Fibroblast of peridontal ligament (primary cell): ENCODE measurements around the gene ADAMTSL3.
"Not testable (repeated sequence)": the region's sequence is repeated elsewhere in the genome, so short reads cannot be mapped to it uniquely, and the experiment has no call there.

Source experiments
- DNase-seq: peaks from one replicate; pipeline ENCODE4 v3.0.0-alpha.2; 2010; ENCODE audit errors: extremely low read depth

The ADAMTSL3 gene

DNA sequence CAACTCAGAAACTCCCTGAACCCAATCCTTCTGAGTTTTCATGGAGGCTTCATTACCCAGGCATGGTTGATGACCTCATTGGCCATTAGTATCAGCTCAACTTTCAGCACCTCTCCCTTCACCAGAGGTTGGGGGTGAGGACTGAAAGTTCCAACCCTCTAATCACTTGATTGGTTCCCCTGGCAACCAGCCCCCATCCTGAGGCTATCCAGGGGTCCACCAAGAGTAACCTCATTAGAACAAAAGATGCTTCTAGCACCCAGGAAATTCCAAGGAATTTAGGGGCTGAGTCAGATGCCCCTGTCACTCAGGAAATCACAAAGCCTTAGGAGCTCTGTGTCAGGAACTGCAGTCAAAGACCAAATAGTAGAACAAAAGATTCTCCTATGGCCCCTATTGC lies 43.8 kb downstream of the ADAMTSL3 start:
- no peak for DNase-seq

DNA sequence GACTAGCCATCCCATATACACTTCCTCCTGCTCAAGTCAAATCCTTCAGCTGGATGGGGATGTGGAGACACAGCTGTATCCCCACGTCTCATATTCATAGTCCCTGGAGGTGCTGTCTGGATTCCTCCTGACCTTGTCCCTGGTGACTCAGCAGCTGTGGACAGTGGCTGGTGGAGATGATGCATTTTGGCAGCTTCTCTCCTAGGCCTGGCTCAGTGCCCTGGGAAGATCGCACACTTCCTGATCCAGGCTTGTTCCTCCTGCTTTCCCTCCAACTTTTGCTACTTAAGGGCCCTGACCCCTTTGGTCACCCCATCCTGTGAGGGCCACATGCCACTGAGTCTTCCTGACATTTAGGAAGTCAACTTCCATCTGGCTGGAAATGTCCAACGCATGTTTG lies 44.4 kb downstream of the ADAMTSL3 start:
- DNase-seq, result no peak

DNA sequence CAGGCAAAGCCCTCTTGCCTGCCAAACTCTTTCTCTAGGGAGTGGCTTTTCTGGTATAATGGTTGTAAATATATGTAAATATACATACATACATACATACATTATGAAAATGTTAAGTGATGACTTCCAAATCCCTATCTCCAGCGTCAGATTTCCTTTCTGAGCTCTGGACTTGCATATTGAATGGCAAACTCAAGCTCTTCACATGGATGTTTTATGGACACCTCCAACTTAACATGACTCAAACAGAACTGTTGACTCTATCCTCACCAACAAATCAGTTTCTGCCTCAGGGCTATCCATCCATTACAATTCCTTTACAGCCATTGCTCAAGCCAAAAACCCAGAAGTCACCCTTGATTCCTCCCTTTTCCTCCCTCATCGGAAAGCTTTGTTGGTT lies 45.1 kb downstream of the ADAMTSL3 start:
- DNase-seq, result no peak

DNA sequence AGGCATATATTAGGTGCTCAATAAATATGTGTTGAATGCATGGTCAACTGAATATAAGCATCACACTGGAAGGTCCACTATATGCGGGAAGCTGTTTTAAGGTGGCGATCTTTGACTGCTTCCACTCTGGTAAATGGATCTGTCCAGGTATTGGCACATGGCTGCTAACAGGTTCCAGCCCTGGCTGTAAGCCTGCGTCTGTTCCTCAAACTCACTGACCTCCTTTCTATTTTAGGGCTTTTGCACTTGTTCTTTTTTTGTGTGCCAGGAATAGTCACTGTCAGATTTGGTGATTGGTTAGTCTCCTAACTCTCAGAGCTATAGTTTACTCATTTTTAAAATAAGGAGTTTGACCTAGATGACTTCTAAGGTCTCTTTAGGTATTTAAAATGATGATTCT lies 46.2 kb downstream of the ADAMTSL3 start:
- no peak for DNase-seq

- DNase-seq, result not testable (repeated sequence)
These were observed 48.4 kb downstream of the ADAMTSL3 start for GRCh38 chr15:83702314-83702713.

DNA sequence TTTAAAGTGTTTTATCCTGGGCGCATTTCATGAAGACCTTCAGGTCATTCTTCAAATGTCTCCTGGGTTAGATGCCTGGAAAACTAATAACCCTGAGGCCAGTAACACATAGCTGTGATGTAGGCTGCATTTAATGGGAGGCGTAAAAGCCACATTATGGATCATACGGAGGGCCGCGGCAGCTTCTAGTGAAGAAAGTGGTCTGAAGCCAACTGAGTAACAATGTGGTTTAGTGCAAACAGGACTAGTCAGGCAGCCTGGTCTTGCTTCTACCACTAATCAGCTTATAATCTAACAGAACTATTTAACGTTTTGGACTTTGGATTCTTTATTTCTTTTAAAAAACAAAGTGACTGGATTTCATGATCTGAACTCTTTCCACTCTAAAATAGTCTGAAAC lies 54.4 kb downstream of the ADAMTSL3 start:
- no peak for DNase-seq

DNA sequence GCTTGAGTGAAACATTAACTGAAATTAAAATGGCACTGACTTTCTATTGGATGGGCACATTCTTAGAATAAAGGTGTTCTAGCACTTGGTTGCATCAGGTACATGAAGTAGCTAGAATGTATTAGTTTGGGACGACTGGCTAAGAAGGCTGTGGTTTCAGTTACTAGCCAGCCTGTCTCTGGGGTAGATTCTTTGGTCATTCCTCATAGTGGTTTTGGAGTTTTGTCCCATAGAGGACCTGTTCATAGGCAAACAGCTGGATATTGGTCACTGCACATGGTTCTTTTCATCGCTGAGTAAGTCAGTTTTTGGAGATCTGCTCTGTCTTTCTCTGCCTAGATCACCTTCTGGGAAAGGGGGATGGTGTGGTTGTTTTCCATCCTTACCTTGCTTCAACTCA lies 55.3 kb downstream of the ADAMTSL3 start:
- no peak for DNase-seq

DNA sequence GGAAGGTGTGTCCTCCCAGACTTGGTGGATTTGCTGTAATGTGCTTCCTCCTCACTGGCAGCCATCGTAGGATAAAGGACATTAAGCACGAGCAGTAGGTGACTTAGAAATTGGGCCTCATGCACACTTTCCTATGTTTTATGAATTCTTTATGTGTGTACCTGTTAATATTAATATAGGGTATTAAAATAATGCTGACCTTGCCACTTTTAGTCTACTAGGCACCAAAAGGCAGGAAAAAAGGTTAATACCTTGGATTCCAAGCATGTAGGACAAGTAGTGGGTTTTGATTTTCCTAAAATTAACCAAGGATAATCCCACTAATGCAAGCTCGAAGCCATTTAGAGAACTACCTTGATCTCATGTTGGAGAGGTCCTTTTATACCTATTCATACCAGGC lies 55.9 kb downstream of the ADAMTSL3 start:
- DNase-seq, result no peak

- no peak for DNase-seq
These were observed 56.5 kb downstream of the ADAMTSL3 start for GRCh38 chr15:83710452-83710851.

DNA sequence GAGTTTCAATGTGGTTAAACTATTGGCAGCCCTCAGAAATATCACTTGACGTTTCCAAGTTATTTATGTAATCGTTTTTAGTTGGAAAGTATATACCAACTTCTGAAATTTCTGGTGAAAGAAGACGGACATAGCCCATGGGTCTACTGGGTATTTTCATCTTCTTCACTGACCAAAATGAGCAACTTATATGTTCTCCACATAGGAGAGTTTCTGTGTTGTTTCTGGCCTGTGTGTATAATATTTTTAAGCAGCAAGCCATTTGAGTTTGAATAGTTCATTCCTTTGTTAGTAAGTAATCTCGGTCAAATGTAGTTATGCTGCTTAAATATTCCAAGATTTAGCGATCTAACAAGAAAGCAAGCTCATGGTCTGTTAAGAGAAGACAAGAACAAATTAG lies 57.3 kb downstream of the ADAMTSL3 start:
- DNase-seq, result no peak

DNA sequence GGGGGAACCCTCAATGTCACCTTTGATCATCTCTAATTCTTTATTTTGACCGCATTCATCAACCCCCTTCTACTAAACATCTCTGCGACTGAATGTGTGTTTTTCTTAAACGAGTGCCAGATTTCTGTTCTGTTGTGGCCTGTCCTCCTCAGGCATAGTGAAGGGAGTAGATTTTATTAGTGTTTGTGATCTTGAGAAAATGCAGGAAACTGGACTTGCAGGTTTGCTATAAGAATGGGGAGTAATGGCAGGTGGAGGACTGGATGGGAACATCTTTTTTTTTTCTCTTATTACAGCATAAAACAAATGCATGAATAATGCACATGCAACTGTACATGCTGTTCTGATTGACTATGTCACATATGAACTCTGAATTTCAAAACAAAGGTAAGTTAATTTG lies 59.3 kb downstream of the ADAMTSL3 start:
- DNase-seq, result no peak

DNA sequence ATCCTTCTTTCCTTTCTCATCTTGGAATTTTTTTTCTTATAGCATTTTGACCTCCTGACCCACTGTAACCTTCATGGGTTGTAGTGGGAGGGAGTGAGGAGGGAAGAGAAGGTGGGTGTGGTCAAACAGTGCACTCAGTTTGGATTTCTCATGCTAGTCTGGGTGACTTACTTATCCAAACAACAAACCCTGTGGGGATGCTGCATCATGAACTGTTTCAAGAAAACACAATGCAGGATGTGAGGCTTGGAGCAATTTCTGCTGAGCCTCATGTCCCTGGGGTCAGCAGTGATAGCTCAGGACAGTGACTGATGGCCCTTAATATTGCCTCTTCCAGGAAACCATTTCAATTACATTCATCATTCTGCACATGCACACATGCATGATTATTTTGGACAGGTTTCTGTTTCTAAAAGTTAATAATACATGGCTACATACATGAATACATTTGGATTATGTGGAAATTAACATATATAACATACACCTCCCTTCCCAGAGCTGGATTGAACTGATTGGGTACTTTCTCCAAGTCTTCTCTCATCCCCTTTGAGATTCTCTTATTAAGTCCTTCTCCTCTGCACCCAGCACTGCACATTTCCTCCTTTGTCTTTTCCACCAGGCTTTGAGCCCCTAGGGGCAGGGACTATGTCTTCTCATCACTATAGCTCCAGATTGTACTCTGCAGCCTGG lies 61.2 kb downstream of the ADAMTSL3 start:
- no peak for DNase-seq

- no peak for DNase-seq
These were observed 62.7 kb downstream of the ADAMTSL3 start for GRCh38 chr15:83716605-83717004.

DNA sequence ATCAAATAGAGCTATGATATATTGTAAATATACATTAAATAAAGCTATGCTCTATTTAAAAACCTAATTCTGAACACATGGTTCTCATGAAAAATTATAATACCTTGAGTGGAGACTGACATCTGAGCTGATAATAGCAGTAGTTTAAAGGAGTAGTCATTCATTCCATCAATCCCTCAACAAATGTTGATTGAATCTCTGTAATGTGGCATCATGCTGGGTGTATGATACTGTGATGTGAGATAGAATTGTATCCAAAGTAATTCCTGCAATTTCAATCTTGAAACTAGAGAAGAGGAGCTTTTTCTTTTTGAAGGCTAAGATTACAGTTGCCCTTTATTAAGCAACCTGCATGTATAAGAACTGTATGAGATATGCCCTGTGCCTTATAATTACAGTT lies 63.1 kb downstream of the ADAMTSL3 start:
- no peak for DNase-seq

- no peak for DNase-seq
These were observed 66.5 kb downstream of the ADAMTSL3 start for GRCh38 chr15:83720468-83720867.

- no peak for DNase-seq
These were observed 67.1 kb downstream of the ADAMTSL3 start for GRCh38 chr15:83721031-83721430.

DNA sequence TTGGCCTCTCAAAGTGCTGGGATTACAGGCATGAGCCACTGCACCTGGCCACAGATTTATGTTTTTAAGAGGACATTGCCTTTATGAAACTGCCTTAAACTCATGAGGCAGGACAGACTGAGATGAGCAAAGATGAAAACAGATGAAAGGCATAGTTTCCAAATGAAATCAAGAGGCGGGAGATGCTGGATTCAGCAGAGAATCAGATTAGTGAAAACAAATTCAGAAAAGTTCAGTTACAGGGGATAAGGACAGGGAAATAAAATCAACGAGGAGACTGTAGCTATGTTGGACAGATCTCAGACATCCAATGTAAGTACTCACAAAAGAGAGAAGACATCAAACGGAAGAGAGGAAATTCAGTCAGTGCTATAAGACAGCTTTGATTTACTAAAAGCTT lies 68.1 kb downstream of the ADAMTSL3 start:
- DNase-seq, result no peak

DNA sequence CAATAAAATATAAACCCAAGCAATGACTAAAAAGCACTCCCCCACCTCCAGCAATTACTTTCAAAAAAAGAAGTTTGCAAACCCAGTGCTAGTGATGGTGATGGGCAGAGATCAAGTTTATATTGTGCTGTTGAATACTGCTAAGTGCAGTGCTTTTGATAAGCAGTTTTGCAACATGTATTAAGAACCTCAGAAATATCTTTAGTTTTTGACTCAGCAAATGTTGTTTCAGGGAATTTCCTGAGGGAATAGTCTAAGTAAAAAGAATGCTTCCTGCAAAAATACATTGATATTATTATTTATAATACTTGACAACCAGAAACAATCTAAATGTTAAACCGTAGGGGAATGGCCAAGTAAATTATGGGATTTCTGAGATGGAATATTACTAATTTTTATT lies 69.3 kb downstream of the ADAMTSL3 start:
- no peak for DNase-seq

- DNase-seq, result no peak
These were observed 78.3 kb downstream of the ADAMTSL3 start for GRCh38 chr15:83732196-83732595.

GRCh38 chr15:83732770-83733169 lies 78.8 kb downstream of the ADAMTSL3 start:
- no peak for DNase-seq

- DNase-seq, result no peak
These were observed 79.3 kb downstream of the ADAMTSL3 start for GRCh38 chr15:83733206-83733605.

- no peak for DNase-seq
These were observed 79.8 kb downstream of the ADAMTSL3 start for GRCh38 chr15:83733691-83734090.

- no peak for DNase-seq
These were observed 80.6 kb downstream of the ADAMTSL3 start for GRCh38 chr15:83734487-83734886.

DNA sequence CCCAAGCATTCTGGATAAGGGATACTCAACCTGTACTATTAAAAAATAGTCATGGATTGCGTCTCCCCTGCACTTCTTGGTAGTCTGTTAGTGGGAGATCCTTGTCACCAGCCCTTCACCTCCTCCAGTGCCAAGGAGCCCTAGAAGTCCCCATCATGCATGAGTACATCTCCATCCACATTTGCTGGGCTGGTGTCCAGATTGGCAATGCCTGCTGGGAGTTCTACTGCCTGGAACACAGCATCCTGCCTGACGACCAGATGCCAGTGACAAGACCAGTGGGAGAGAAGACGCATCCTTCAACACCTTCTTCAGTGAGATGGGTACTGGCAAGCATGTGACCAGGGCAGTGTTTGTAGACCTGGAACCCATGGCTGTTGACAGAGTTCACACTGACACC lies 85.7 kb downstream of the ADAMTSL3 start:
- DNase-seq, result no peak
